ENCODE measurements around the gene SCG3.
A peak's percentile ranks its signal among the peaks of the same experiment; 100 is the strongest.

SCG3 gene

GRCh38 chr15:51724673-51725072 is 43.4 kb downstream of the SCG3 start:
- no peak for DNase-seq (ENCODE audit: low read depth, low spot score)
- no peak overlapping the region for H3K27ac ChIP-seq

- peak; percentile 72 for DNase-seq (ENCODE audit: low read depth, low spot score)
- H3K27ac ChIP-seq = no peak overlapping the region
Measured at GRCh38 chr15:51726302-51727073, 45.2 kb downstream of the SCG3 start.

- no peak overlapping the region for H3K27ac ChIP-seq
- no peak for DNase-seq (ENCODE audit: low read depth, low spot score)
Measured at GRCh38 chr15:51727141-51727897, 46.0 kb downstream of the SCG3 start.

GRCh38 chr15:51731549-51732267 is 50.4 kb downstream of the SCG3 start:
- DNase-seq (ENCODE audit: low read depth, low spot score) = no peak
- H3K27ac ChIP-seq = no peak overlapping the region

GRCh38 chr15:51732646-51733045 is 51.3 kb downstream of the SCG3 start:
- no peak overlapping the region for H3K27ac ChIP-seq

GRCh38 chr15:51735228-51736010 is 54.1 kb downstream of the SCG3 start:
- no peak overlapping the region for H3K27ac ChIP-seq
- DNase-seq (ENCODE audit: low read depth, low spot score) = no peak

More at GRCh38 chr15:51732646-51733045, 51.3 kb downstream of the SCG3 start:
- no peak for DNase-seq (ENCODE audit: low read depth, low spot score)

GRCh38 chr15:51736069-51736468 is 54.8 kb downstream of the SCG3 start:
- no peak overlapping the region for H3K27ac ChIP-seq
- DNase-seq (ENCODE audit: low read depth, low spot score) = no peak

- DNase-seq (ENCODE audit: low read depth, low spot score) = no peak
- no peak overlapping the region for H3K27ac ChIP-seq
Measured at GRCh38 chr15:51736751-51737521, 55.6 kb downstream of the SCG3 start.

GRCh38 chr15:51737522-51738305 is 56.4 kb downstream of the SCG3 start, which contains the start of gene LYSMD2:
LYSMD2 (minus strand) TSS chr15:51737655; CDS start chr15:51737622, 33 bp downstream.
- no peak within 1 kb of the TSS for H3K27ac ChIP-seq
- DNase-seq (ENCODE audit: low read depth, low spot score) = no peak

GRCh38 chr15:51738553-51738952 is 57.2 kb downstream of the SCG3 start:
- no peak overlapping the region for H3K27ac ChIP-seq
- DNase-seq (ENCODE audit: low read depth, low spot score) = no peak

- no peak overlapping the region for H3K27ac ChIP-seq
- peak; percentile 78 for DNase-seq (ENCODE audit: low read depth, low spot score)
Measured at GRCh38 chr15:51739061-51739712, 57.9 kb downstream of the SCG3 start.

- DNase-seq (ENCODE audit: low read depth, low spot score) = no peak
Measured at GRCh38 chr15:51749307-51749706, 68.0 kb downstream of the SCG3 start.

GRCh38 chr15:51750186-51750585 is 68.9 kb downstream of the SCG3 start:
- no peak overlapping the region for H3K27ac ChIP-seq
- no peak for DNase-seq (ENCODE audit: low read depth, low spot score)

More at GRCh38 chr15:51749307-51749706, 68.0 kb downstream of the SCG3 start:
- no peak overlapping the region for H3K27ac ChIP-seq

GRCh38 chr15:51750792-51751696 is 69.7 kb downstream of the SCG3 start, which contains the start of gene TMOD2:
TMOD2 (plus strand) TSS chr15:51751597; CDS start chr15:51766442, 14,845 bp downstream.
- H3K27ac ChIP-seq = no peak within 1 kb of the TSS
- no peak for DNase-seq (ENCODE audit: low read depth, low spot score)

- no peak overlapping the region for H3K27ac ChIP-seq
- no peak for DNase-seq (ENCODE audit: low read depth, low spot score)
Measured at GRCh38 chr15:51751697-51752683, 70.7 kb downstream of the SCG3 start.

GRCh38 chr15:51752888-51753287 is 71.6 kb downstream of the SCG3 start:
- DNase-seq (ENCODE audit: low read depth, low spot score) = no peak
- no peak overlapping the region for H3K27ac ChIP-seq

Measured in epithelial cell of prostate (primary cell).